ENCODE measurements around the gene SMTN.

- TF ChIP-seq CTCF (conservative IDR thresholded peaks at IDR 0.05), result no peak
- TF ChIP-seq EZH2 (IDR thresholded peaks at IDR 0.05; ENCODE audit: low read depth), result no peak
Observed at GRCh38 chr22:31068970-31069369, 12.1 kb upstream of the SMTN start.
